RWPE1 (cell line): ENCODE results near the gene CRYBB1.

Source experiments
- CTCF ChIA-PET: fragments of 350-600 bp; sonication (Branson Sonifier 250); formaldehyde crosslinking; extraction: SDS; loops from one replicate; lab custom pipeline; 2021; lab: Yijun Ruan, JAX
- POLR2A ChIA-PET: fragments of 400-600 bp; formaldehyde crosslinking; extraction: SDS; loops from one replicate; lab custom pipeline; 2020; ENCODE audit warnings: antibody characterized with exemption; ENCODE audit not compliant: low non-redundant PET; lab: Yijun Ruan, JAX
- DNase-seq: peaks from one replicate; pipeline ENCODE4 v3.0.0; 2012; ENCODE audit warnings: low spot score
- H3K27ac ChIP-seq: fragments of 450-650 bp; 2 replicates; pipeline ENCODE4 v1.5.1; 2017
- CTCF ChIP-seq: fragments of 450-650 bp; conservative IDR thresholded peaks from 2 replicates; pipeline ENCODE4 v1.5.1; 2017; ENCODE audit warnings: low read depth, mild to moderate bottlenecking

The CRYBB1 gene

GRCh38 chr22:26561756-26562417 is 55.9 kb downstream of the CRYBB1 start:
- ChIA-PET CTCF (no interaction called here), POLR2A (no interaction called here)
- peak overlapping the region; percentile 43 for H3K27ac ChIP-seq
- no peak for DNase-seq
- no peak for TF ChIP-seq CTCF

GRCh38 chr22:26559961-26560575 is 57.8 kb downstream of the CRYBB1 start:
- no peak overlapping the region for H3K27ac ChIP-seq
- no peak for TF ChIP-seq CTCF
- ChIA-PET POLR2A (no interaction called here), CTCF (no interaction called here)
- no peak for DNase-seq

- TF ChIP-seq CTCF: no peak
- H3K27ac ChIP-seq: peak overlapping the region; percentile 26; the same call in 1 of the 2 replicates
- DNase-seq: no peak
- POLR2A ChIA-PET: no interaction called here
- CTCF ChIA-PET: no interaction called here
Measured at GRCh38 chr22:26558248-26558895, 59.5 kb downstream of the CRYBB1 start.

GRCh38 chr22:26556904-26557303 is 60.9 kb downstream of the CRYBB1 start:
- no peak for DNase-seq

GRCh38 chr22:26555478-26555877 is 62.3 kb downstream of the CRYBB1 start:
- CTCF ChIA-PET: interaction anchor here (0.6 kb wide), 1 partner anchor 52 kb away, joined by 3 read pairs; no protein-coding TSS in a partner anchor

More at GRCh38 chr22:26556904-26557303, 60.9 kb downstream of the CRYBB1 start:
- TF ChIP-seq CTCF: no peak
- no peak overlapping the region for H3K27ac ChIP-seq
- ChIA-PET CTCF (no interaction called here), POLR2A (no interaction called here)

More at GRCh38 chr22:26555478-26555877, 62.3 kb downstream of the CRYBB1 start:
- no peak for DNase-seq
- POLR2A ChIA-PET: no interaction called here
- TF ChIP-seq CTCF: no peak
- H3K27ac ChIP-seq: no peak overlapping the region
